ENCODE data around the gene VAMP8.

Gene VAMP8

GRCh38 chr2:85557130-85557529 lies 20.3 kb upstream of the VAMP8 start:
- no peak for TF ChIP-seq SIN3A (IDR thresholded peaks at IDR 0.05; ENCODE audit: borderline replicate concordance, insufficient read depth, low read length)
- TF ChIP-seq REST (IDR thresholded peaks at IDR 0.05; ENCODE audit: insufficient read depth in 1 of 2, low read depth in 2 of 2, low read length in 2 of 2), result no peak

- no peak for TF ChIP-seq SIN3A (IDR thresholded peaks at IDR 0.05; ENCODE audit: borderline replicate concordance, insufficient read depth, low read length)
- TF ChIP-seq FOXP2 (optimal IDR thresholded peaks at IDR 0.05; ENCODE audit: borderline replicate concordance, extremely low read depth, extremely low read length, insufficient read depth), result no peak
- no peak for TF ChIP-seq REST (IDR thresholded peaks at IDR 0.05; ENCODE audit: insufficient read depth in 1 of 2, low read depth in 2 of 2, low read length in 2 of 2)
- TF ChIP-seq TAF1 (IDR thresholded peaks at IDR 0.05; ENCODE audit: borderline replicate concordance, insufficient read depth, low read length), result no peak
- no peak for TF ChIP-seq POLR2AphosphoS5 (IDR thresholded peaks at IDR 0.05; ENCODE audit: low read depth, low read length)
Observed at GRCh38 chr2:85558160-85558559, 19.2 kb upstream of the VAMP8 start.

GRCh38 chr2:85560812-85561279 lies 16.5 kb upstream of the VAMP8 start:
- TF ChIP-seq REST (IDR thresholded peaks at IDR 0.05; ENCODE audit: insufficient read depth in 1 of 2, low read depth in 2 of 2, low read length in 2 of 2) (no peak), POLR2AphosphoS5 (IDR thresholded peaks at IDR 0.05; ENCODE audit: low read depth, low read length) (no peak), TAF1 (IDR thresholded peaks at IDR 0.05; ENCODE audit: borderline replicate concordance, insufficient read depth, low read length) (no peak)

GRCh38 chr2:85561280-85562212 lies 15.8 kb upstream of the VAMP8 start, which contains the start of gene GGCX:
TSS of gene GGCX (minus strand) at chr2:85561493. CDS start at chr2:85561428, 65 bp downstream.
- TF ChIP-seq REST (IDR thresholded peaks at IDR 0.05; ENCODE audit: insufficient read depth in 1 of 2, low read depth in 2 of 2, low read length in 2 of 2) (no peak), TAF1 (IDR thresholded peaks at IDR 0.05; ENCODE audit: borderline replicate concordance, insufficient read depth, low read length) (peak; percentile 80), POLR2AphosphoS5 (IDR thresholded peaks at IDR 0.05; ENCODE audit: low read depth, low read length) (peak; percentile 92), FOXP2 (optimal IDR thresholded peaks at IDR 0.05; ENCODE audit: borderline replicate concordance, extremely low read depth, extremely low read length, insufficient read depth) (peak; percentile 89)

All from PFSK-1 (cell line).